Measurements from ENCODE around the gene HACD2.

Gene HACD2

DNA sequence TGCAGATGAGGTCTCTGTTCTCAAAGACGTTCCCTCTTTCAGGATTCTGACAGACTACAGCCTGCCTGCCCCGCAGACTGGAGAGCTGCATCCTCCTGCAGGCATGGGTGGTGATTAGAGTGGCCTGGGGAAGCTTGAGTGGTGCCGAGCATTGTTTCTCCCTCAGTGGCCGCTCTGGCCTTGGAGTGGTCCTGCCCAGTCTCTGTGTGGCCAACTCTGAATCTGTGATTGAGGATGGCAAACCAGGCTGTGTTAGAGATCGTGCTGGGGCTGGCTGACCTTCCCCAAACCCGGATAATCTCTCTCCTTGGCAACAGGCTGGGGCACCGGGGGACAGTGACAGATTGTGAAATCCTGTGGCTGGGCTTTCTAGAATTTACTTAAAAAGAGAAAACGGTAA lies 125.0 kb downstream of the HACD2 start:
- ChIA-PET CTCF (no interaction called here), POLR2A (no interaction called here)
- Histone ChIP-seq H3K36me3 (ENCODE audit: control insufficient read depth in 2 of 2, insufficient read depth in 1 of 2, low read length in 2 of 2) (no peaks in the 10 kb centered on the region), H3K4me1 (ENCODE audit: control insufficient read depth, insufficient read depth, low read length) (no peaks in the 10 kb centered on the region), H3K27ac (ENCODE audit: extremely low read depth, low read depth, low read length) (no peak overlapping the region), H3K4me3 (ENCODE audit: low read depth, low read length) (no peak overlapping the region), H3K9me3 (ENCODE audit: control insufficient read depth, insufficient read depth, low read depth, low read length) (no peaks in the 10 kb centered on the region)
- TF ChIP-seq ZNF214 (tag by site-specific recombination; IDR thresholded peaks at IDR 0.05; ENCODE audit: borderline replicate concordance) (no peak), ZNF37A (tag by site-specific recombination; IDR thresholded peaks at IDR 0.05) (no peak), GFI1B (tag by site-specific recombination; IDR thresholded peaks at IDR 0.05) (no peak), ZNF112 (tag by site-specific recombination; IDR thresholded peaks at IDR 0.05) (no peak), ZNF211 (tag by site-specific recombination; IDR thresholded peaks at IDR 0.05; ENCODE audit: low read depth) (no peak), ZNF664 (tag by site-specific recombination; IDR thresholded peaks at IDR 0.05) (no peak)
- TF ChIP-seq, protein P1, sequence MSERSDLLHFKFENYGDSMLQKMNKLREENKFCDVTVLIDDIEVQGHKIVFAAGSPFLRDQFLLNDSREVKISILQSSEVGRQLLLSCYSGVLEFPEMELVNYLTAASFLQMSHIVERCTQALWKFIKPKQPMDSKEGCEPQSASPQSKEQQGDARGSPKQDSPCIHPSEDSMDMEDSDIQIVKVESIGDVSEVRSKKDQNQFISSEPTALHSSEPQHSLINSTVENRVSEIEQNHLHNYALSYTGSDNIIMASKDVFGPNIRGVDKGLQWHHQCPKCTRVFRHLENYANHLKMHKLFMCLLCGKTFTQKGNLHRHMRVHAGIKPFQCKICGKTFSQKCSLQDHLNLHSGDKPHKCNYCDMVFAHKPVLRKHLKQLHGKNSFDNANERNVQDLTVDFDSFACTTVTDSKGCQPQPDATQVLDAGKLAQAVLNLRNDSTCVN (tag by site-specific recombination; optimal IDR thresholded peaks at IDR 0.05): no peak

DNA sequence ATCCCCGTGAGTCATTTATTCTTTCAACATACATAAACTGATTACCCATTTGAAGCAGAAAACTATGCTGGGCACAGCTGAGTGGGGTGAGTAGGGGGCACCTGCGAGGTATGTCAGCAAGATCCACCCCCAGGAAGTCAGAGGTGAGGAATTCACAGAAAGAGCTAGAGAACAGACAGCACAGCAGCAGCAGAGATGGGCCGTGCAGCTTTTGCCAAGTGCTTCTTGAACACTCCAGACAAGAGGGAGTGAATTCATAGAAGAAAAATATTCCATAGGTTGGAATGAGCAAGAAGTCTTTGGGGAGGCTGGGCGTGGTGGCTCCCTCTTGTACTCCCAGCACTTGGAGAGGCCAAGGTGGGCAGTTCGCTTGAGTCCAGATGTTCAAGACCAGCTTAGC lies 126.6 kb downstream of the HACD2 start:
- TF ChIP-seq ZNF302 (tag by site-specific recombination; IDR thresholded peaks at IDR 0.05; ENCODE audit: low read depth): no peak
- TF ChIP-seq, protein P2, sequence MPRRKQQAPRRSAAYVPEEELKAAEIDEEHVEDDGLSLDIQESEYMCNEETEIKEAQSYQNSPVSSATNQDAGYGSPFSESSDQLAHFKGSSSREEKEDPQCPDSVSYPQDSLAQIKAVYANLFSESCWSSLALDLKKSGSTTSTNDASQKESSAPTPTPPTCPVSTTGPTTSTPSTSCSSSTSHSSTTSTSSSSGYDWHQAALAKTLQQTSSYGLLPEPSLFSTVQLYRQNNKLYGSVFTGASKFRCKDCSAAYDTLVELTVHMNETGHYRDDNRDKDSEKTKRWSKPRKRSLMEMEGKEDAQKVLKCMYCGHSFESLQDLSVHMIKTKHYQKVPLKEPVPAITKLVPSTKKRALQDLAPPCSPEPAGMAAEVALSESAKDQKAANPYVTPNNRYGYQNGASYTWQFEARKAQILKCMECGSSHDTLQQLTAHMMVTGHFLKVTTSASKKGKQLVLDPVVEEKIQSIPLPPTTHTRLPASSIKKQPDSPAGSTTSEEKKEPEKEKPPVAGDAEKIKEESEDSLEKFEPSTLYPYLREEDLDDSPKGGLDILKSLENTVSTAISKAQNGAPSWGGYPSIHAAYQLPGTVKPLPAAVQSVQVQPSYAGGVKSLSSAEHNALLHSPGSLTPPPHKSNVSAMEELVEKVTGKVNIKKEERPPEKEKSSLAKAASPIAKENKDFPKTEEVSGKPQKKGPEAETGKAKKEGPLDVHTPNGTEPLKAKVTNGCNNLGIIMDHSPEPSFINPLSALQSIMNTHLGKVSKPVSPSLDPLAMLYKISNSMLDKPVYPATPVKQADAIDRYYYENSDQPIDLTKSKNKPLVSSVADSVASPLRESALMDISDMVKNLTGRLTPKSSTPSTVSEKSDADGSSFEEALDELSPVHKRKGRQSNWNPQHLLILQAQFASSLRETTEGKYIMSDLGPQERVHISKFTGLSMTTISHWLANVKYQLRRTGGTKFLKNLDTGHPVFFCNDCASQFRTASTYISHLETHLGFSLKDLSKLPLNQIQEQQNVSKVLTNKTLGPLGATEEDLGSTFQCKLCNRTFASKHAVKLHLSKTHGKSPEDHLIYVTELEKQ (tag by site-specific recombination; IDR thresholded peaks at IDR 0.05; ENCODE audit: borderline replicate concordance): no peak
- TF ChIP-seq ZNF324 (tag by site-specific recombination; IDR thresholded peaks at IDR 0.05): no peak
- no peak for TF ChIP-seq ZNF658 (tag by site-specific recombination; IDR thresholded peaks at IDR 0.05)
- TF ChIP-seq ZNF114 (tag by site-specific recombination; IDR thresholded peaks at IDR 0.05): no peak
- no peak for TF ChIP-seq ZNF660 (tag by site-specific recombination; IDR thresholded peaks at IDR 0.05)
- TF ChIP-seq SALL2 (tag by site-specific recombination; IDR thresholded peaks at IDR 0.05; ENCODE audit: borderline replicate concordance): no peak
- TF ChIP-seq ZNF664 (tag by site-specific recombination; IDR thresholded peaks at IDR 0.05): no peak
- no peak for TF ChIP-seq ZNF843 (tag by site-specific recombination; IDR thresholded peaks at IDR 0.05)
- no peak for TF ChIP-seq ZNF423 (tag by site-specific recombination; IDR thresholded peaks at IDR 0.05)
- TF ChIP-seq GLIS2 (tag by site-specific recombination; IDR thresholded peaks at IDR 0.05): no peak
- TF ChIP-seq, protein P3, sequence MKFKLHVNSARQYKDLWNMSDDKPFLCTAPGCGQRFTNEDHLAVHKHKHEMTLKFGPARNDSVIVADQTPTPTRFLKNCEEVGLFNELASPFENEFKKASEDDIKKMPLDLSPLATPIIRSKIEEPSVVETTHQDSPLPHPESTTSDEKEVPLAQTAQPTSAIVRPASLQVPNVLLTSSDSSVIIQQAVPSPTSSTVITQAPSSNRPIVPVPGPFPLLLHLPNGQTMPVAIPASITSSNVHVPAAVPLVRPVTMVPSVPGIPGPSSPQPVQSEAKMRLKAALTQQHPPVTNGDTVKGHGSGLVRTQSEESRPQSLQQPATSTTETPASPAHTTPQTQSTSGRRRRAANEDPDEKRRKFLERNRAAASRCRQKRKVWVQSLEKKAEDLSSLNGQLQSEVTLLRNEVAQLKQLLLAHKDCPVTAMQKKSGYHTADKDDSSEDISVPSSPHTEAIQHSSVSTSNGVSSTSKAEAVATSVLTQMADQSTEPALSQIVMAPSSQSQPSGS (tag by site-specific recombination; IDR thresholded peaks at IDR 0.05; ENCODE audit: low read depth): no peak
- no peak for TF ChIP-seq ZNF239 (tag by site-specific recombination; IDR thresholded peaks at IDR 0.05)
- no peak for TF ChIP-seq ZNF530 (tag by site-specific recombination; IDR thresholded peaks at IDR 0.05; ENCODE audit: low read depth)
- TF ChIP-seq, protein P4, sequence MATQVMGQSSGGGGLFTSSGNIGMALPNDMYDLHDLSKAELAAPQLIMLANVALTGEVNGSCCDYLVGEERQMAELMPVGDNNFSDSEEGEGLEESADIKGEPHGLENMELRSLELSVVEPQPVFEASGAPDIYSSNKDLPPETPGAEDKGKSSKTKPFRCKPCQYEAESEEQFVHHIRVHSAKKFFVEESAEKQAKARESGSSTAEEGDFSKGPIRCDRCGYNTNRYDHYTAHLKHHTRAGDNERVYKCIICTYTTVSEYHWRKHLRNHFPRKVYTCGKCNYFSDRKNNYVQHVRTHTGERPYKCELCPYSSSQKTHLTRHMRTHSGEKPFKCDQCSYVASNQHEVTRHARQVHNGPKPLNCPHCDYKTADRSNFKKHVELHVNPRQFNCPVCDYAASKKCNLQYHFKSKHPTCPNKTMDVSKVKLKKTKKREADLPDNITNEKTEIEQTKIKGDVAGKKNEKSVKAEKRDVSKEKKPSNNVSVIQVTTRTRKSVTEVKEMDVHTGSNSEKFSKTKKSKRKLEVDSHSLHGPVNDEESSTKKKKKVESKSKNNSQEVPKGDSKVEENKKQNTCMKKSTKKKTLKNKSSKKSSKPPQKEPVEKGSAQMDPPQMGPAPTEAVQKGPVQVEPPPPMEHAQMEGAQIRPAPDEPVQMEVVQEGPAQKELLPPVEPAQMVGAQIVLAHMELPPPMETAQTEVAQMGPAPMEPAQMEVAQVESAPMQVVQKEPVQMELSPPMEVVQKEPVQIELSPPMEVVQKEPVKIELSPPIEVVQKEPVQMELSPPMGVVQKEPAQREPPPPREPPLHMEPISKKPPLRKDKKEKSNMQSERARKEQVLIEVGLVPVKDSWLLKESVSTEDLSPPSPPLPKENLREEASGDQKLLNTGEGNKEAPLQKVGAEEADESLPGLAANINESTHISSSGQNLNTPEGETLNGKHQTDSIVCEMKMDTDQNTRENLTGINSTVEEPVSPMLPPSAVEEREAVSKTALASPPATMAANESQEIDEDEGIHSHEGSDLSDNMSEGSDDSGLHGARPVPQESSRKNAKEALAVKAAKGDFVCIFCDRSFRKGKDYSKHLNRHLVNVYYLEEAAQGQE (tag by site-specific recombination; IDR thresholded peaks at IDR 0.05): no peak
- no peak for TF ChIP-seq ZBTB1 (tag by site-specific recombination; IDR thresholded peaks at IDR 0.05)
- Histone ChIP-seq H3K4me1 (ENCODE audit: control insufficient read depth, insufficient read depth, low read length) (no peaks in the 10 kb centered on the region), H3K4me3 (ENCODE audit: low read depth, low read length) (no peak overlapping the region), H3K27ac (ENCODE audit: extremely low read depth, low read depth, low read length) (no peak overlapping the region), H3K9me3 (ENCODE audit: control insufficient read depth, insufficient read depth, low read depth, low read length) (no peaks in the 10 kb centered on the region), H3K36me3 (ENCODE audit: control insufficient read depth in 2 of 2, insufficient read depth in 1 of 2, low read length in 2 of 2) (no peaks in the 10 kb centered on the region)
- POLR2A ChIA-PET: no interaction called here
- CTCF ChIA-PET: interaction anchor here (1.6 kb wide), 1 partner anchor 13 kb away, joined by 3 read pairs; no protein-coding TSS in a partner anchor

All from HEK293 (cell line).